ENCODE measurements around the gene KCNH1. TPM values are rescaled to one million over a fixed set of nuclear protein-coding genes. Genes with fewer than 3 reads are reported as not detected.

KCNH1 gene
- total RNA-seq, 6 experiments from 2014 or later, result 0.90 to 1.8 (median 1.5) TPM

- Mint-ChIP-seq H3K36me3 (ENCODE audit: low read depth) (no peaks in the 10 kb centered on the region), H3K4me3 (no peak overlapping the region), H3K4me1 (ENCODE audit: low read depth) (peaks cover 41% of the 10 kb centered on the region), H3K27me3 (ENCODE audit: insufficient read depth) (no peaks in the 10 kb centered on the region), H3K9me3 (no peaks in the 10 kb centered on the region), H3K27ac (no peak overlapping the region; the same call in 1 of the 2 replicates)
- TF ChIP-seq, protein P1, sequence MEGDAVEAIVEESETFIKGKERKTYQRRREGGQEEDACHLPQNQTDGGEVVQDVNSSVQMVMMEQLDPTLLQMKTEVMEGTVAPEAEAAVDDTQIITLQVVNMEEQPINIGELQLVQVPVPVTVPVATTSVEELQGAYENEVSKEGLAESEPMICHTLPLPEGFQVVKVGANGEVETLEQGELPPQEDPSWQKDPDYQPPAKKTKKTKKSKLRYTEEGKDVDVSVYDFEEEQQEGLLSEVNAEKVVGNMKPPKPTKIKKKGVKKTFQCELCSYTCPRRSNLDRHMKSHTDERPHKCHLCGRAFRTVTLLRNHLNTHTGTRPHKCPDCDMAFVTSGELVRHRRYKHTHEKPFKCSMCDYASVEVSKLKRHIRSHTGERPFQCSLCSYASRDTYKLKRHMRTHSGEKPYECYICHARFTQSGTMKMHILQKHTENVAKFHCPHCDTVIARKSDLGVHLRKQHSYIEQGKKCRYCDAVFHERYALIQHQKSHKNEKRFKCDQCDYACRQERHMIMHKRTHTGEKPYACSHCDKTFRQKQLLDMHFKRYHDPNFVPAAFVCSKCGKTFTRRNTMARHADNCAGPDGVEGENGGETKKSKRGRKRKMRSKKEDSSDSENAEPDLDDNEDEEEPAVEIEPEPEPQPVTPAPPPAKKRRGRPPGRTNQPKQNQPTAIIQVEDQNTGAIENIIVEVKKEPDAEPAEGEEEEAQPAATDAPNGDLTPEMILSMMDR (IDR thresholded peaks at IDR 0.05), result no peak; the same call in 1 of the 2 replicates
- no peak for DNase-seq
These were observed 445.3 kb downstream of the KCNH1 start for GRCh38 chr1:210688512-210689234.

- Mint-ChIP-seq H3K4me1 (ENCODE audit: low read depth) (peaks cover 41% of the 10 kb centered on the region), H3K4me3 (no peak overlapping the region), H3K36me3 (ENCODE audit: low read depth) (no peaks in the 10 kb centered on the region), H3K27ac (peak overlapping the region; percentile 67; the same call in 1 of the 2 replicates), H3K9me3 (no peaks in the 10 kb centered on the region), H3K27me3 (ENCODE audit: insufficient read depth) (no peaks in the 10 kb centered on the region)
- TF ChIP-seq, protein P1 (IDR thresholded peaks at IDR 0.05), result no peak
- peak; percentile 69 for DNase-seq
These were observed 446.2 kb downstream of the KCNH1 start for GRCh38 chr1:210687582-210688279.

- 0 out of 2 replicates have a peak overlapping the region, but pooled peaks have one; percentile 8 for H3K27ac Mint-ChIP-seq
- H3K4me1 Mint-ChIP-seq (ENCODE audit: low read depth), result peaks cover 41% of the 10 kb centered on the region
- DNase-seq, result no peak
- no peaks in the 10 kb centered on the region for H3K36me3 Mint-ChIP-seq (ENCODE audit: low read depth)
- H3K4me3 Mint-ChIP-seq, result no peak overlapping the region
- TF ChIP-seq, protein P1 (IDR thresholded peaks at IDR 0.05), result no peak
- H3K9me3 Mint-ChIP-seq, result no peaks in the 10 kb centered on the region
- 0 out of 2 replicates have a peak, but pooled peaks cover 1% of the 10 kb centered on the region for H3K27me3 Mint-ChIP-seq (ENCODE audit: insufficient read depth)
These were observed 447.1 kb downstream of the KCNH1 start for GRCh38 chr1:210686841-210687240.

GRCh38 chr1:210685295-210685650 is 448.7 kb downstream of the KCNH1 start:
- H3K4me1 Mint-ChIP-seq (ENCODE audit: low read depth), result peaks cover 38% of the 10 kb centered on the region
- H3K9me3 Mint-ChIP-seq, result no peaks in the 10 kb centered on the region
- no peaks in the 10 kb centered on the region for H3K36me3 Mint-ChIP-seq (ENCODE audit: low read depth)

GRCh38 chr1:210684466-210685294 is 449.3 kb downstream of the KCNH1 start:
- no peaks in the 10 kb centered on the region for H3K36me3 Mint-ChIP-seq (ENCODE audit: low read depth)
- TF ChIP-seq, protein P1 (IDR thresholded peaks at IDR 0.05), result no peak
- no peak overlapping the region for H3K27ac Mint-ChIP-seq
- peaks cover 32% of the 10 kb centered on the region for H3K4me1 Mint-ChIP-seq (ENCODE audit: low read depth)
- DNase-seq, result no peak
- no peak overlapping the region for H3K4me3 Mint-ChIP-seq
- peaks cover 3% of the 10 kb centered on the region; the same call in 1 of the 2 replicates for H3K27me3 Mint-ChIP-seq (ENCODE audit: insufficient read depth)
- H3K9me3 Mint-ChIP-seq, result no peaks in the 10 kb centered on the region

More at GRCh38 chr1:210685295-210685650, 448.7 kb downstream of the KCNH1 start:
- Mint-ChIP-seq H3K27me3 (ENCODE audit: insufficient read depth) (peaks cover 3% of the 10 kb centered on the region; the same call in 1 of the 2 replicates), H3K4me3 (no peak overlapping the region), H3K27ac (no peak overlapping the region)
- TF ChIP-seq, protein P1 (IDR thresholded peaks at IDR 0.05), result no peak
- no peak for DNase-seq

All from HFFc6 (cell line).